H9 (cell line): ENCODE measurements around the gene SLC18B1. TPM values are rescaled to one million over a fixed set of nuclear protein-coding genes. Genes with fewer than 3 reads are reported as not detected.

Experiments
- DNase-seq: peaks from one replicate; pipeline ENCODE4 v3.0.0-alpha.2; 2017
- H2AFZ ChIP-seq: one replicate; pipeline ENCODE4 v1.6.1; 2013; ENCODE audit warnings: mild to moderate bottlenecking, low read length, control low read depth, moderate library complexity
- H2AK5ac ChIP-seq: 2 replicates; pipeline ENCODE4 v1.6.1; 2013; ENCODE audit warnings: low read length, control low read depth, mixed read lengths; ENCODE audit not compliant: insufficient read length
- H2BK120ac ChIP-seq: one replicate; pipeline ENCODE4 v1.6.1; 2013; ENCODE audit warnings: low read depth, mild to moderate bottlenecking, low read length, control low read depth, inconsistent platforms; ENCODE audit not compliant: poor library complexity, severe bottlenecking
- H2BK12ac ChIP-seq: 2 replicates; pipeline ENCODE4 v1.6.1; 2013; ENCODE audit warnings: low read length, control low read depth, mixed read lengths, low read depth; ENCODE audit not compliant: insufficient read length
- H2BK15ac ChIP-seq: 2 replicates; pipeline ENCODE4 v1.6.1; 2013; ENCODE audit warnings: low read depth, low read length, control low read depth
- H2BK20ac ChIP-seq: one replicate; pipeline ENCODE4 v1.6.1; 2013; ENCODE audit warnings: low read depth, mild to moderate bottlenecking, low read length, control low read depth, inconsistent platforms; ENCODE audit not compliant: poor library complexity, severe bottlenecking
- H2BK5ac ChIP-seq: 2 replicates; pipeline ENCODE4 v1.6.1; 2013; ENCODE audit warnings: low read length, control low read depth, mixed read lengths; ENCODE audit not compliant: insufficient read length
- H3K14ac ChIP-seq: 2 replicates; pipeline ENCODE4 v1.6.1; 2013; ENCODE audit warnings: low read length, control low read depth; ENCODE audit not compliant: insufficient read depth
- H3K18ac ChIP-seq: 2 replicates; pipeline ENCODE4 v1.6.1; 2013; ENCODE audit warnings: low read depth, mild to moderate bottlenecking, mixed read lengths, low read length, control low read depth; ENCODE audit not compliant: insufficient read length
- H3K23ac ChIP-seq: 2 replicates; pipeline ENCODE4 v1.6.1; 2013; ENCODE audit warnings: low read length, control low read depth, mixed read lengths, low read depth; ENCODE audit not compliant: insufficient read length
- H3K23me2 ChIP-seq: 2 replicates; pipeline ENCODE4 v1.6.1; 2013; ENCODE audit warnings: low read depth, mild to moderate bottlenecking, mixed read lengths, low read length, control low read depth; ENCODE audit not compliant: insufficient read length, poor library complexity, severe bottlenecking
- H3K27ac ChIP-seq: 2 replicates; pipeline ENCODE4 v1.5.1; 2013; ENCODE audit warnings: low read length, control low read depth, mixed read lengths, low read depth; ENCODE audit not compliant: insufficient read length
- H3K27me3 ChIP-seq: 2 replicates; pipeline ENCODE4 v1.6.1; 2013; ENCODE audit warnings: low read length, control low read depth, inconsistent platforms; ENCODE audit not compliant: insufficient read depth
- H3K4ac ChIP-seq: 2 replicates; pipeline ENCODE4 v1.6.1; 2013; ENCODE audit warnings: low read depth, mild to moderate bottlenecking, control low read depth, inconsistent platforms, low read length, moderate library complexity
- H3K4me1 ChIP-seq: 2 replicates; pipeline ENCODE4 v1.6.1; 2013; ENCODE audit warnings: low read length, control low read depth, inconsistent platforms; ENCODE audit not compliant: insufficient read depth
- H3K4me2 ChIP-seq: 2 replicates; pipeline ENCODE4 v1.6.1; 2013; ENCODE audit warnings: low read length, control low read depth, mixed read lengths; ENCODE audit not compliant: insufficient read length, insufficient read depth
- H3K56ac ChIP-seq: 2 replicates; pipeline ENCODE4 v1.6.1; 2013; ENCODE audit warnings: low read depth, mild to moderate bottlenecking, mixed read lengths, low read length, control low read depth; ENCODE audit not compliant: insufficient read length
- H3K79me1 ChIP-seq: 2 replicates; pipeline ENCODE4 v1.6.1; 2013; ENCODE audit warnings: low read depth, mild to moderate bottlenecking, moderate library complexity, low read length, control low read depth, inconsistent platforms; ENCODE audit not compliant: insufficient read depth, poor library complexity, severe bottlenecking
- H3K79me2 ChIP-seq: 2 replicates; pipeline ENCODE4 v1.6.1; 2013; ENCODE audit warnings: low read length, control low read depth, inconsistent platforms; ENCODE audit not compliant: insufficient read depth
- H3K9ac ChIP-seq: 2 replicates; pipeline ENCODE4 v1.6.1; 2013; ENCODE audit warnings: low read length, control low read depth, mixed read lengths; ENCODE audit not compliant: insufficient read length; ENCODE audit errors: extremely low read depth
- H3K9me3 ChIP-seq: one replicate; pipeline ENCODE4 v1.6.1; 2013; ENCODE audit warnings: low read depth, low read length, inconsistent platforms; ENCODE audit not compliant: control insufficient read depth
- H3T11ph ChIP-seq: one replicate; pipeline ENCODE4 v1.6.1; 2013; ENCODE audit warnings: mild to moderate bottlenecking, low read length, control low read depth, inconsistent platforms
- H4K20me1 ChIP-seq: one replicate; pipeline ENCODE4 v1.6.1; 2013; ENCODE audit not compliant: control insufficient read depth, insufficient read length, insufficient read depth
- H4K5ac ChIP-seq: 2 replicates; pipeline ENCODE4 v1.6.1; 2013; ENCODE audit warnings: low read depth, mild to moderate bottlenecking, mixed read lengths, low read length, control low read depth; ENCODE audit not compliant: insufficient read length
- H4K8ac ChIP-seq: replicated peaks from 2 replicates; pipeline ENCODE4 v1.6.1; 2013; ENCODE audit warnings: low read length, control low read depth, mixed read lengths, low read depth; ENCODE audit not compliant: insufficient read length
- H4K91ac ChIP-seq: 2 replicates; pipeline ENCODE4 v1.6.1; 2013; ENCODE audit warnings: low read depth, mild to moderate bottlenecking, moderate library complexity, mixed read lengths, low read length, control low read depth; ENCODE audit not compliant: insufficient read length
- H3K27ac Mint-ChIP-seq, 3 experiments: 2 replicates in 2 of 3; 3 replicates in 1 of 3; pipeline ENCODE4 v1.8.0; 2020 to 2021; ENCODE audit warnings: mixed read lengths in 3 of 3, mild to moderate bottlenecking in 1 of 3, moderate library complexity in 1 of 3
- H3K27me3 Mint-ChIP-seq: 2 replicates; pipeline ENCODE4 v1.8.0; 2021; ENCODE audit warnings: low read depth, mild to moderate bottlenecking, moderate library complexity, mixed read lengths
- H3K36me3 Mint-ChIP-seq, 3 experiments: 2 replicates in 2 of 3; 3 replicates in 1 of 3; pipeline ENCODE4 v1.8.0; 2020 to 2021; ENCODE audit warnings: low read depth in 3 of 3, mixed read lengths in 3 of 3; ENCODE audit not compliant: insufficient read depth in 1 of 3
- H3K4me1 Mint-ChIP-seq, 2 experiments: 2 replicates each; pipeline ENCODE4 v1.8.0; 2020; ENCODE audit warnings: mixed read lengths in 2 of 2
- H3K4me3 Mint-ChIP-seq, 2 experiments: 2 replicates in 1 of 2; 3 replicates in 1 of 2; pipeline ENCODE4 v1.8.0; 2020 to 2021; ENCODE audit warnings: mild to moderate bottlenecking in 2 of 2, mixed read lengths in 2 of 2, moderate library complexity in 1 of 2
- H3K9me3 Mint-ChIP-seq, 2 experiments: 2 replicates in 1 of 2; 3 replicates in 1 of 2; pipeline ENCODE4 v1.8.0; 2020; ENCODE audit warnings: mild to moderate bottlenecking in 2 of 2, mixed read lengths in 2 of 2, moderate library complexity in 1 of 2
- WGBS: extraction: QIAGEN DNeasy Blood & Tissue Kit; methylation state at CpG from one replicate; pipeline ENCODE4 v1.1.7; 2013; ENCODE audit warnings: missing lambda C conversion rate, low lambda C conversion rate, mixed read lengths; ENCODE audit not compliant: insufficient read length; ENCODE audit errors: extremely low coverage; 5-methylcytosine and 5-hydroxymethylcytosine counted together
- total RNA-seq: library from RNA; stranded (reverse); gene quantifications from 2 replicates; pipeline ENCODE4 v1.2.1, GENCODE V29; 2021
- TF ChIP-seq, protein P1 (sequence below): fragments of 200-600 bp; sonication (generic); conservative IDR thresholded peaks from 3 replicates; pipeline ENCODE4 v1.8.0; 2021; ENCODE audit warnings: antibody characterized with exemption, mild to moderate bottlenecking

The SLC18B1 gene
- total RNA-seq, 1 experiment from 2014 or later, result 19.8 TPM

DNA sequence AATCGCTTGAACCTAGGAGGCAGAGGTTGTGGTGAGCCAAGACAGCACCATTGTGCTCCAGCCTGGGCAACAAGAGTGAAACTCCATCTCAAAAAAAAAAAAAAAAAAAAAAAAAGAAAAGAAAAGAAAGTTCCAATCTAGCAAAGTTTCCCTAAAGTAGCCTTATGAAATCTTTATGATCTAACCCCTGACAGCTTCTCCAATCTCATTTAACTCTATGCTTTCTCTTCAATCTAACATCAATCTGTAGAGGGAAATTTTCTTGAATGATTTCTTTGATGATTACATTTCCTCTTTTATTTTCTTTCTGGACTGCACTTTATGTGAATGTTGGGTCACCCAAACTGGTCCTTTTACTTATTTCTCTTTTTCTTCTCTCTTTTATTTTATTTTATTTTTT, 2.2 kb upstream of the SLC18B1 start:
- Mint-ChIP-seq H3K4me1 (peaks cover 5 to 6% of the 10 kb centered on the region in 2 experiments), H3K4me3 (no peak overlapping the region), H3K27ac (no peak overlapping the region), H3K9me3 (peaks cover 0 to 5% of the 10 kb centered on the region in 2 experiments; a peak in 3 of 5 replicates), H3K36me3 (peaks cover 0 to 4% (median 2%) of the 10 kb centered on the region in 3 experiments; a peak in 5 of 7 replicates), H3K27me3 (peaks cover 2% of the 10 kb centered on the region)
- no CpG with 5 or more reads among the region's 1 CpG for WGBS
- Histone ChIP-seq H2AFZ (no peak overlapping the region), H3K4me1 (no peaks in the 10 kb centered on the region), H3K14ac (no peak overlapping the region), H3T11ph (no peak overlapping the region), H3K23ac (no peak overlapping the region), H3K23me2 (no peaks in the 10 kb centered on the region), H2BK20ac (no peak overlapping the region), H4K8ac (no peak overlapping the region), H3K9me3 (no peaks in the 10 kb centered on the region), H3K4me2 (no peak overlapping the region), H2BK120ac (no peak overlapping the region), H3K4ac (no peak overlapping the region), H3K56ac (no peak overlapping the region), H4K5ac (no peak overlapping the region), H2BK15ac (no peak overlapping the region), H3K27ac (no peak overlapping the region), H3K9ac (no peak overlapping the region), H3K79me1 (no peaks in the 10 kb centered on the region), H3K27me3 (no peaks in the 10 kb centered on the region), H2BK12ac (no peak overlapping the region), H2BK5ac (no peak overlapping the region), H3K18ac (no peak overlapping the region), H4K20me1 (no peaks in the 10 kb centered on the region), H2AK5ac (no peak overlapping the region), H3K79me2 (no peaks in the 10 kb centered on the region), H4K91ac (no peak overlapping the region)
- DNase-seq, result no peak
- TF ChIP-seq, protein P1, sequence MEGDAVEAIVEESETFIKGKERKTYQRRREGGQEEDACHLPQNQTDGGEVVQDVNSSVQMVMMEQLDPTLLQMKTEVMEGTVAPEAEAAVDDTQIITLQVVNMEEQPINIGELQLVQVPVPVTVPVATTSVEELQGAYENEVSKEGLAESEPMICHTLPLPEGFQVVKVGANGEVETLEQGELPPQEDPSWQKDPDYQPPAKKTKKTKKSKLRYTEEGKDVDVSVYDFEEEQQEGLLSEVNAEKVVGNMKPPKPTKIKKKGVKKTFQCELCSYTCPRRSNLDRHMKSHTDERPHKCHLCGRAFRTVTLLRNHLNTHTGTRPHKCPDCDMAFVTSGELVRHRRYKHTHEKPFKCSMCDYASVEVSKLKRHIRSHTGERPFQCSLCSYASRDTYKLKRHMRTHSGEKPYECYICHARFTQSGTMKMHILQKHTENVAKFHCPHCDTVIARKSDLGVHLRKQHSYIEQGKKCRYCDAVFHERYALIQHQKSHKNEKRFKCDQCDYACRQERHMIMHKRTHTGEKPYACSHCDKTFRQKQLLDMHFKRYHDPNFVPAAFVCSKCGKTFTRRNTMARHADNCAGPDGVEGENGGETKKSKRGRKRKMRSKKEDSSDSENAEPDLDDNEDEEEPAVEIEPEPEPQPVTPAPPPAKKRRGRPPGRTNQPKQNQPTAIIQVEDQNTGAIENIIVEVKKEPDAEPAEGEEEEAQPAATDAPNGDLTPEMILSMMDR, result no peak
